Keratinocyte (primary cell): ENCODE measurements around the gene JOSD1. TPM values are rescaled to one million over a fixed set of nuclear protein-coding genes. Genes with fewer than 3 reads are reported as not detected.

ENCODE experiments used
- DNase-seq: peaks from one replicate; pipeline ENCODE4 v3.0.0-alpha.2; 2011; ENCODE audit warnings: low read depth, missing footprints, low spot score
- FAIRE-seq: peaks from 2 replicates; lab custom pipeline; 2011; peaks lifted over from hg19 to GRCh38; lab: Jason Lieb, UNC
- H2AFZ ChIP-seq: 2 replicates; pipeline ENCODE4 v1.6.0; 2012; ENCODE audit warnings: low read length, control low read depth, inconsistent platforms; ENCODE audit not compliant: control insufficient read depth
- H3K27ac ChIP-seq: 2 replicates; pipeline ENCODE4 v1.5.1; 2011; ENCODE audit warnings: low read length; ENCODE audit not compliant: control insufficient read depth, insufficient read depth
- H3K27me3 ChIP-seq: 3 replicates; pipeline ENCODE4 v1.6.0; 2011; ENCODE audit warnings: low read length; ENCODE audit not compliant: control insufficient read depth, insufficient read depth; ENCODE audit errors: extremely low read depth
- H3K36me3 ChIP-seq, 2 experiments: 2 replicates in 1 of 2; 3 replicates in 1 of 2; pipeline ENCODE4 v1.5.1; 2011; ENCODE audit warnings: low read length in 2 of 2, mild to moderate bottlenecking in 1 of 2; ENCODE audit not compliant: control insufficient read depth in 2 of 2, insufficient read depth in 2 of 2; ENCODE audit errors: extremely low read depth in 1 of 2
- H3K4me1 ChIP-seq: 3 replicates; pipeline ENCODE4 v1.5.1; 2011; ENCODE audit warnings: low read length; ENCODE audit not compliant: control insufficient read depth, insufficient read depth; ENCODE audit errors: extremely low read depth
- H3K4me2 ChIP-seq: 3 replicates; pipeline ENCODE4 v1.6.0; 2011; ENCODE audit warnings: low read depth, low read length; ENCODE audit not compliant: control insufficient read depth, insufficient read depth; ENCODE audit errors: extremely low read depth
- H3K4me3 ChIP-seq, 3 experiments: fragments of 200-600 bp in 1 of 3; sonication (generic) in 1 of 3; 2 replicates in 2 of 3; 3 replicates in 1 of 3; pipeline ENCODE4 v1.5.1; 2011 to 2016; ENCODE audit warnings: low read length in 3 of 3, mild to moderate bottlenecking in 3 of 3, control low read depth in 2 of 3, inconsistent platforms in 1 of 3, low read depth in 1 of 3, mixed read lengths in 1 of 3, mixed run types in 1 of 3, moderate library complexity in 1 of 3; ENCODE audit not compliant: control insufficient read depth in 2 of 3, insufficient read depth in 2 of 3; ENCODE audit errors: extremely low read depth in 1 of 3
- H3K79me2 ChIP-seq: 2 replicates; pipeline ENCODE4 v1.6.0; 2012; ENCODE audit warnings: low read length; ENCODE audit not compliant: control insufficient read depth, insufficient read depth
- H3K9ac ChIP-seq: 3 replicates; pipeline ENCODE4 v1.6.0; 2011; ENCODE audit warnings: low read length; ENCODE audit not compliant: control insufficient read depth, insufficient read depth; ENCODE audit errors: extremely low read depth
- H3K9me1 ChIP-seq: 3 replicates; pipeline ENCODE4 v1.6.0; 2011; ENCODE audit warnings: low read length; ENCODE audit not compliant: control insufficient read depth, insufficient read depth; ENCODE audit errors: extremely low read depth
- H3K9me3 ChIP-seq: 2 replicates; pipeline ENCODE4 v1.5.1; 2012; ENCODE audit warnings: low read depth, low read length; ENCODE audit not compliant: control insufficient read depth
- H4K20me1 ChIP-seq: 3 replicates; pipeline ENCODE4 v1.6.0; 2011; ENCODE audit warnings: low read length; ENCODE audit not compliant: control insufficient read depth, insufficient read depth; ENCODE audit errors: extremely low read depth
- EZH2 ChIP-seq: IDR thresholded peaks from one replicate; pipeline ENCODE4 v1.6.1; 2012; ENCODE audit warnings: inconsistent platforms, mild to moderate bottlenecking, low read length, moderate library complexity
- dilution Hi-C: fragments of 300-500 bp; cut with MboI; formaldehyde crosslinking; loops from one replicate; pipeline ENCODE4 v1.7.0; 2020; ENCODE audit warnings: low sequenced_read_pairs; ENCODE audit not compliant: extremely low pct_ligation_motif_present
- polyA plus RNA-seq, 5 experiments: library from polyadenylated mRNA; depleted of rRNA in 3 of 5; stranded (reverse) in 3 of 5; stranded (forward) in 1 of 5; unstranded in 1 of 5; fragments of >200 nt; gene quantifications; 1 replicate in 1 of 5; 2 replicates in 3 of 5; 3 replicates in 1 of 5; pipeline versions ENCODE4 v1.2.1 to v1.2.3, GENCODE V29; 2011 to 2012; ENCODE audit warnings: missing spikeins in 2 of 5, low read depth in 1 of 5, low replicate concordance in 1 of 5
- TF ChIP-seq, protein P1 (sequence below), 3 experiments: IDR thresholded peaks in 1 of 3; conservative IDR thresholded peaks in 1 of 3; optimal IDR thresholded peaks in 1 of 3; 2 replicates in 2 of 3; 3 replicates in 1 of 3; pipeline versions ENCODE3 to v1.5.1; 2011; ENCODE audit warnings: low read length in 3 of 3, mild to moderate bottlenecking in 3 of 3, moderate library complexity in 2 of 3, control low read depth in 1 of 3, inconsistent platforms in 1 of 3; ENCODE audit not compliant: insufficient read depth in 2 of 3; ENCODE audit errors: extremely low read depth in 1 of 3

JOSD1 gene
- polyA plus RNA-seq, 1 donor (not counting 4 experiments of a cell fraction or from before 2014, with no cell fraction given): 32.6 TPM

DNA sequence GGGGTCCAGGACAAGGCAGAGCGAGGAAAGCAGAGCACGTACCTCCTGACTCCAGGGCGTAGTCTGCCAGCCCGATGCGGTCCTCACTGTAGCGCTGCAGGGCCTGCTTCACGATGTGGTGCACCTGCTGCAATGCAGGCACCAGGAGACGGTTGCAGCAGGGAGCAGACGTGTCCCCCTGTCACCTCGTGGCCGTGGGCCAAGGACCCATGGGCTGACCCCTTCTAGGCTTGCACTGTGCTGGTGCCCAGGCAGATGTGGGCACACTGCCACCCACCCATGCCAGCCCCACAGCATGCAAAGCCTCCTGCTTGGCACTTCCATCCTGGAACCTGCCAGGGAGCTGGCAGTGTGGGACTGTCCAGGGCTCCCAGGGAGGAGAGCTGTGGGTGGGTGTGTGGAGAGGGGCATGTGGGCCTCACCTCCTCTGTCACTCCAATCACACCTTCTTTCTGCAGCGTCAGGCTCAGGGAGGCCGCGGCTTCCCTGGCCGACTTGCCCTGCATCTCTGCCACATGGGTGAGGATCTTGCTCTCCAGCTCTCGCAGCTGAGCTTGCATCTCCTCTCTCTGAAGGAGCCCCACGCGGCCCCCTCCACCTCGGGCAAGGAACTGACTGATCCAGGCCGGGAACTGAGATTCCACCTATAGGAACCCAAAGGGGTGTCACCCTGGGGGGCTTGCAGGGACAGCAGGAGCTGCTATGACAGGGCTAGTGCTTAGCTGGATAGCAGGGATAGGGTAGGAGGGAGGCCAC, 38.7 kb upstream of the JOSD1 start:
- Histone ChIP-seq H3K79me2 (no peaks in the 10 kb centered on the region), H3K4me2 (no peak overlapping the region), H3K9ac (no peak overlapping the region), H3K27ac (no peak overlapping the region), H3K4me3 (no peak overlapping the region), H3K9me1 (no peaks in the 10 kb centered on the region), H3K9me3 (no peaks in the 10 kb centered on the region), H4K20me1 (no peaks in the 10 kb centered on the region), H3K27me3 (no peaks in the 10 kb centered on the region), H3K36me3 (peaks cover 44 to 74% of the 10 kb centered on the region in 2 experiments), H3K4me1 (peaks cover 18% of the 10 kb centered on the region), H2AFZ (no peak overlapping the region)
- DNase-seq: no peak
- dilution Hi-C loops: no loop called here
- no peak for FAIRE-seq
- no peak for TF ChIP-seq EZH2
- TF ChIP-seq, protein P1, sequence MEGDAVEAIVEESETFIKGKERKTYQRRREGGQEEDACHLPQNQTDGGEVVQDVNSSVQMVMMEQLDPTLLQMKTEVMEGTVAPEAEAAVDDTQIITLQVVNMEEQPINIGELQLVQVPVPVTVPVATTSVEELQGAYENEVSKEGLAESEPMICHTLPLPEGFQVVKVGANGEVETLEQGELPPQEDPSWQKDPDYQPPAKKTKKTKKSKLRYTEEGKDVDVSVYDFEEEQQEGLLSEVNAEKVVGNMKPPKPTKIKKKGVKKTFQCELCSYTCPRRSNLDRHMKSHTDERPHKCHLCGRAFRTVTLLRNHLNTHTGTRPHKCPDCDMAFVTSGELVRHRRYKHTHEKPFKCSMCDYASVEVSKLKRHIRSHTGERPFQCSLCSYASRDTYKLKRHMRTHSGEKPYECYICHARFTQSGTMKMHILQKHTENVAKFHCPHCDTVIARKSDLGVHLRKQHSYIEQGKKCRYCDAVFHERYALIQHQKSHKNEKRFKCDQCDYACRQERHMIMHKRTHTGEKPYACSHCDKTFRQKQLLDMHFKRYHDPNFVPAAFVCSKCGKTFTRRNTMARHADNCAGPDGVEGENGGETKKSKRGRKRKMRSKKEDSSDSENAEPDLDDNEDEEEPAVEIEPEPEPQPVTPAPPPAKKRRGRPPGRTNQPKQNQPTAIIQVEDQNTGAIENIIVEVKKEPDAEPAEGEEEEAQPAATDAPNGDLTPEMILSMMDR (optimal IDR thresholded peaks at IDR 0.05 in 1 of 3, IDR thresholded peaks at IDR 0.05 in 1 of 3, conservative IDR thresholded peaks at IDR 0.05 in 1 of 3; ENCODE audit: extremely low read depth in 1 of 3, insufficient read depth in 2 of 3, low read length in 3 of 3): no peak

DNA sequence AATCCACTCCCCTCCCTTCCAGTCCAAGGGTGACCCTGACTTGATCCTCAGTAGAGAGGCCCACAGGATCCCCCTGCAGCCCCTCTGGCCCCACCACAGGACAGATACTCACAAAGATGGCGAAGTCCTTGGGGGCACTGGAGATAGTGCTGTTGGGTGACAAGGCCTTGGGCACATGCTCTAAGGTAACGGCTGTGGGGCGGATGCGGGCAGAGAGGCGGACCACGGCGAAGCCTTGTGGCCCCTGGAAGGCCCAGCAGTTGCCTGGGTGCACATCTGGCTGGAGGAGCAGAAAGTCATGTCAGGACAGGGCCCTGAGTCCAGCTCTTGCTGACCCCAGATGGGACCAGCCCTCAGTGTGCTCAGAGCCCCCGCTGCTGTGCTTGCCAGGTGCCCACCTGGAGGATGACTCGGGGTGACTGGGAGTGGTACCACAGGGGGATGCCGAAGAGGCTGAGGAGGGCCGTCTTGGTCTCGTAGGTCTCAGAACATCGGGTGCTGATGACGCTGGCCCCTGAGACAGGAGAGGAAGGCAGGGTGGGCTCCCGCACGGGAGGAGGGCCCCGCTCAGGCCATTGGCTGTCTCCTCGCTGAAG, 37.8 kb upstream of the JOSD1 start:
- Histone ChIP-seq H3K4me1 (peaks cover 18% of the 10 kb centered on the region), H3K4me3 (no peak overlapping the region), H3K9me3 (no peaks in the 10 kb centered on the region), H3K36me3 (peaks cover 50 to 70% of the 10 kb centered on the region in 2 experiments), H3K9me1 (no peaks in the 10 kb centered on the region), H3K27me3 (no peaks in the 10 kb centered on the region), H3K79me2 (no peaks in the 10 kb centered on the region), H3K27ac (no peak overlapping the region), H3K4me2 (no peak overlapping the region), H3K9ac (no peak overlapping the region), H4K20me1 (no peaks in the 10 kb centered on the region), H2AFZ (no peak overlapping the region)
- TF ChIP-seq, protein P1 (optimal IDR thresholded peaks at IDR 0.05 in 1 of 3, IDR thresholded peaks at IDR 0.05 in 1 of 3, conservative IDR thresholded peaks at IDR 0.05 in 1 of 3; ENCODE audit: extremely low read depth in 1 of 3, insufficient read depth in 2 of 3, low read length in 3 of 3): no peak
- no peak for TF ChIP-seq EZH2
- dilution Hi-C loops: no loop called here
- no peak for FAIRE-seq
- no peak for DNase-seq
